Osteocyte (in vitro differentiated cells): ENCODE data around the gene RTN4RL1. TPM values are rescaled to one million over a fixed set of nuclear protein-coding genes. Genes with fewer than 3 reads are reported as not detected.
A peak's percentile ranks its signal among the peaks of the same experiment; 100 is the strongest.
"Not testable (repeated sequence)": the region's sequence is repeated elsewhere in the genome, so short reads cannot be mapped to it uniquely, and the experiment has no call there.

Experiments used
- DNase-seq: peaks from one replicate; pipeline ENCODE4 v3.0.0; 2021; ENCODE audit warnings: mixed read lengths; ENCODE audit not compliant: unreplicated experiment; ENCODE audit errors: extremely low spot score
- H3K27ac Mint-ChIP-seq: one replicate; pipeline ENCODE4 v1.8.0; 2021; ENCODE audit warnings: mild to moderate bottlenecking, mixed read lengths; ENCODE audit not compliant: unreplicated experiment
- H3K27me3 Mint-ChIP-seq: one replicate; pipeline ENCODE4 v1.8.0; 2021; ENCODE audit warnings: mixed read lengths; ENCODE audit not compliant: unreplicated experiment
- H3K36me3 Mint-ChIP-seq: one replicate; pipeline ENCODE4 v1.8.0; 2021; ENCODE audit warnings: mixed read lengths; ENCODE audit not compliant: unreplicated experiment
- H3K4me1 Mint-ChIP-seq: one replicate; pipeline ENCODE4 v1.8.0; 2021; ENCODE audit warnings: mixed read lengths; ENCODE audit not compliant: unreplicated experiment
- H3K4me3 Mint-ChIP-seq: one replicate; pipeline ENCODE4 v1.8.0; 2021; ENCODE audit warnings: mild to moderate bottlenecking, moderate library complexity, mixed read lengths; ENCODE audit not compliant: unreplicated experiment
- H3K9me3 Mint-ChIP-seq: one replicate; pipeline ENCODE4 v1.8.0; 2021; ENCODE audit warnings: mixed read lengths; ENCODE audit not compliant: unreplicated experiment
- total RNA-seq: library from RNA; stranded (reverse); gene quantifications from 2 replicates; pipeline ENCODE4 v1.2.1, GENCODE V29; 2021
- TF ChIP-seq, protein P1 (sequence below): fragments of 200-600 bp; sonication (generic); IDR thresholded peaks from 2 replicates; pipeline ENCODE4 v1.5.0; 2021; ENCODE audit warnings: antibody characterized with exemption, mild to moderate bottlenecking, moderate library complexity

Gene RTN4RL1
- total RNA-seq, 1 donor from 2014 or later = 3.7 TPM

GRCh38 chr17:1992541-1992940, 32.6 kb downstream of the RTN4RL1 start:
- no peak for DNase-seq
- H3K4me3 Mint-ChIP-seq = no peak overlapping the region
- TF ChIP-seq, protein P1, sequence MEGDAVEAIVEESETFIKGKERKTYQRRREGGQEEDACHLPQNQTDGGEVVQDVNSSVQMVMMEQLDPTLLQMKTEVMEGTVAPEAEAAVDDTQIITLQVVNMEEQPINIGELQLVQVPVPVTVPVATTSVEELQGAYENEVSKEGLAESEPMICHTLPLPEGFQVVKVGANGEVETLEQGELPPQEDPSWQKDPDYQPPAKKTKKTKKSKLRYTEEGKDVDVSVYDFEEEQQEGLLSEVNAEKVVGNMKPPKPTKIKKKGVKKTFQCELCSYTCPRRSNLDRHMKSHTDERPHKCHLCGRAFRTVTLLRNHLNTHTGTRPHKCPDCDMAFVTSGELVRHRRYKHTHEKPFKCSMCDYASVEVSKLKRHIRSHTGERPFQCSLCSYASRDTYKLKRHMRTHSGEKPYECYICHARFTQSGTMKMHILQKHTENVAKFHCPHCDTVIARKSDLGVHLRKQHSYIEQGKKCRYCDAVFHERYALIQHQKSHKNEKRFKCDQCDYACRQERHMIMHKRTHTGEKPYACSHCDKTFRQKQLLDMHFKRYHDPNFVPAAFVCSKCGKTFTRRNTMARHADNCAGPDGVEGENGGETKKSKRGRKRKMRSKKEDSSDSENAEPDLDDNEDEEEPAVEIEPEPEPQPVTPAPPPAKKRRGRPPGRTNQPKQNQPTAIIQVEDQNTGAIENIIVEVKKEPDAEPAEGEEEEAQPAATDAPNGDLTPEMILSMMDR = no peak
- no peaks in the 10 kb centered on the region for H3K9me3 Mint-ChIP-seq
- H3K4me1 Mint-ChIP-seq = peaks cover 21% of the 10 kb centered on the region
- H3K27me3 Mint-ChIP-seq = peaks cover 3% of the 10 kb centered on the region
- H3K36me3 Mint-ChIP-seq = no peaks in the 10 kb centered on the region
- no peak overlapping the region for H3K27ac Mint-ChIP-seq

DNA sequence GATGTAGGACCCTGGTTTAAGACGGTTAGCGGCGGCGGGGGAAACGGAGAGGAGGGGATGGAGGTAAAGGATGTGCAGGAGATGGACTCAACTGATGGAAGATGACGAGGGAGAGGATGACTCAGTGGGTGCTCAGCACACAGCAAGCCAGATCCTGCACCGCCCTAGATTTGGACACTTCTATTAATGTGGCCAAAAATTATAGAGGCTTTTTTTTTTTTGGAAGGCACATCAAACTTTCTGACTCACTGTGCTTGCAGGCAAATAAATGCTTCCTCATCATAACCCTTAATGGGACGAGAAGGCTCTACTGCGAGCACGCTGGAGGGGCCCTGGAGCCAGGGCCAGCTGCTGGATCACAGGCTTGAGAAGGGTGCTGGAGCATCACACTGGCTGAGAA, 36.0 kb downstream of the RTN4RL1 start:
- Mint-ChIP-seq H3K36me3 (no peaks in the 10 kb centered on the region), H3K27me3 (no peaks in the 10 kb centered on the region), H3K4me1 (peaks cover 15% of the 10 kb centered on the region), H3K27ac (peak overlapping the region; percentile 29), H3K4me3 (no peak overlapping the region), H3K9me3 (no peaks in the 10 kb centered on the region)
- TF ChIP-seq, protein P1 = no peak
- no peak for DNase-seq

- H3K4me3 Mint-ChIP-seq = no peak overlapping the region
- no peaks in the 10 kb centered on the region for H3K36me3 Mint-ChIP-seq
Observed at GRCh38 chr17:1986783-1987451, 38.2 kb downstream of the RTN4RL1 start.

GRCh38 chr17:1985686-1986085, 39.4 kb downstream of the RTN4RL1 start:
- no peak for DNase-seq
- H3K4me3 Mint-ChIP-seq = no peak overlapping the region
- peaks cover 18% of the 10 kb centered on the region for H3K4me1 Mint-ChIP-seq
- no peaks in the 10 kb centered on the region for H3K9me3 Mint-ChIP-seq
- no peaks in the 10 kb centered on the region for H3K36me3 Mint-ChIP-seq
- TF ChIP-seq, protein P1 = no peak
- H3K27me3 Mint-ChIP-seq = no peaks in the 10 kb centered on the region
- H3K27ac Mint-ChIP-seq = no peak overlapping the region

More at GRCh38 chr17:1986783-1987451, 38.2 kb downstream of the RTN4RL1 start:
- Mint-ChIP-seq H3K27ac (no peak overlapping the region), H3K27me3 (no peaks in the 10 kb centered on the region), H3K9me3 (no peaks in the 10 kb centered on the region), H3K4me1 (peaks cover 17% of the 10 kb centered on the region)
- TF ChIP-seq, protein P1 = no peak
- no peak for DNase-seq

- Mint-ChIP-seq H3K4me3 (no peak overlapping the region), H3K27ac (no peak overlapping the region), H3K36me3 (no peaks in the 10 kb centered on the region), H3K27me3 (no peaks in the 10 kb centered on the region), H3K4me1 (peaks cover 18% of the 10 kb centered on the region), H3K9me3 (no peaks in the 10 kb centered on the region)
- no peak for DNase-seq
- TF ChIP-seq, protein P1 = no peak
Observed at GRCh38 chr17:1985093-1985492, 40.0 kb downstream of the RTN4RL1 start.

DNA sequence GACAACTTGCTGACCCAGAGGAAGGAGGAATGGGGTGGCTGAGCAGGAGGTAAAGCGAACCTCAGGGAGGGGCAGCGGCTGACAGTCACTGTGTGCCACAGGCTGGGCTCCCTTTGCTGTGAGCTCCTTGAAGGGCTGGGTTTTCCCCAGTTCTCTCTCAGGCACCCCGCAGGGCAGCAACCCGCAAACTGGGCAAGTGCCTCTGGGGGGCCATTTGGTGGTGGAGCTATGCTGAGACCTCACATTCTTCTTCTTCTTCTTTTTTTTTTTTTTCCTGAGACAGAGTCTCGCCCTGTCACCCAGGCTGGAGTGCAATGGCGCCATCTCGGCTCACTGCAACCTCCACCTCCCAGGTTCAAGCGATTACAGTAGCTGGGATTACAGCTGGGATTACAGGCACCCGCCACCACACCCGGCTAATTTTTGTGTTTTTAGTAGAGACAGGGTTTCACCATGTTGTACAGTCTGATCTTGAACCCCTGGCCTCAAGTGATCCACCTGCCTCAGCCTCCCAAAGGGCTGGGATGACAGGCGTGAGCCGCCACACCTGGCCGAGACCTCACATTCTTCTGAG, 42.3 kb downstream of the RTN4RL1 start:
- not testable (repeated sequence) for H3K27me3 Mint-ChIP-seq, H3K36me3 Mint-ChIP-seq, DNase-seq, H3K4me1 Mint-ChIP-seq, H3K9me3 Mint-ChIP-seq, H3K4me3 Mint-ChIP-seq, H3K27ac Mint-ChIP-seq
